ENCODE data around the gene FGF4. TPM values are rescaled to one million over a fixed set of nuclear protein-coding genes. Genes with fewer than 3 reads are reported as not detected.

The FGF4 gene
- total RNA-seq, 1 experiment from 2014 or later = not detected

- intact Hi-C loops (cut with micrococcal nuclease; ENCODE audit: unreplicated experiment) = no loop called here
- H3K27ac Mint-ChIP-seq (ENCODE audit: unreplicated experiment) = no peak overlapping the region
- H3K36me3 Mint-ChIP-seq (ENCODE audit: insufficient read depth, unreplicated experiment) = peaks cover 10% of the 10 kb centered on the region
- no peak for DNase-seq
- H3K4me3 Mint-ChIP-seq (ENCODE audit: low read depth, unreplicated experiment) = no peak overlapping the region
- CTCF ChIA-PET = no interaction called here
- no peaks in the 10 kb centered on the region for H3K9me3 Mint-ChIP-seq (ENCODE audit: low read depth, unreplicated experiment)
- BruUV-seq (replicated peaks) = no TSS peak
- H3K27me3 Mint-ChIP-seq (ENCODE audit: unreplicated experiment) = peaks cover 62% of the 10 kb centered on the region
- no peaks in the 10 kb centered on the region for H3K4me1 Mint-ChIP-seq (ENCODE audit: low read depth, unreplicated experiment)
- TF ChIP-seq, protein P1, sequence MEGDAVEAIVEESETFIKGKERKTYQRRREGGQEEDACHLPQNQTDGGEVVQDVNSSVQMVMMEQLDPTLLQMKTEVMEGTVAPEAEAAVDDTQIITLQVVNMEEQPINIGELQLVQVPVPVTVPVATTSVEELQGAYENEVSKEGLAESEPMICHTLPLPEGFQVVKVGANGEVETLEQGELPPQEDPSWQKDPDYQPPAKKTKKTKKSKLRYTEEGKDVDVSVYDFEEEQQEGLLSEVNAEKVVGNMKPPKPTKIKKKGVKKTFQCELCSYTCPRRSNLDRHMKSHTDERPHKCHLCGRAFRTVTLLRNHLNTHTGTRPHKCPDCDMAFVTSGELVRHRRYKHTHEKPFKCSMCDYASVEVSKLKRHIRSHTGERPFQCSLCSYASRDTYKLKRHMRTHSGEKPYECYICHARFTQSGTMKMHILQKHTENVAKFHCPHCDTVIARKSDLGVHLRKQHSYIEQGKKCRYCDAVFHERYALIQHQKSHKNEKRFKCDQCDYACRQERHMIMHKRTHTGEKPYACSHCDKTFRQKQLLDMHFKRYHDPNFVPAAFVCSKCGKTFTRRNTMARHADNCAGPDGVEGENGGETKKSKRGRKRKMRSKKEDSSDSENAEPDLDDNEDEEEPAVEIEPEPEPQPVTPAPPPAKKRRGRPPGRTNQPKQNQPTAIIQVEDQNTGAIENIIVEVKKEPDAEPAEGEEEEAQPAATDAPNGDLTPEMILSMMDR (IDR thresholded peaks at IDR 0.05; ENCODE audit: unreplicated experiment) = no peak
Observed at GRCh38 chr11:69750875-69751597, 24.1 kb downstream of the FGF4 start.

GRCh38 chr11:69750108-69750850 is 24.9 kb downstream of the FGF4 start:
- CTCF ChIA-PET = no interaction called here
- Mint-ChIP-seq H3K4me3 (ENCODE audit: low read depth, unreplicated experiment) (no peak overlapping the region), H3K36me3 (ENCODE audit: insufficient read depth, unreplicated experiment) (peaks cover 12% of the 10 kb centered on the region), H3K9me3 (ENCODE audit: low read depth, unreplicated experiment) (no peaks in the 10 kb centered on the region), H3K27ac (ENCODE audit: unreplicated experiment) (no peak overlapping the region), H3K4me1 (ENCODE audit: low read depth, unreplicated experiment) (no peaks in the 10 kb centered on the region), H3K27me3 (ENCODE audit: unreplicated experiment) (peaks cover 63% of the 10 kb centered on the region)
- intact Hi-C loops (cut with micrococcal nuclease; ENCODE audit: unreplicated experiment) = no loop called here
- BruUV-seq (replicated peaks) = no TSS peak
- TF ChIP-seq, protein P1 (IDR thresholded peaks at IDR 0.05; ENCODE audit: unreplicated experiment) = no peak
- DNase-seq = no peak

- Mint-ChIP-seq H3K9me3 (ENCODE audit: low read depth, unreplicated experiment) (no peaks in the 10 kb centered on the region), H3K36me3 (ENCODE audit: insufficient read depth, unreplicated experiment) (peaks cover 18% of the 10 kb centered on the region), H3K4me1 (ENCODE audit: low read depth, unreplicated experiment) (peaks cover 10% of the 10 kb centered on the region), H3K4me3 (ENCODE audit: low read depth, unreplicated experiment) (no peak overlapping the region), H3K27me3 (ENCODE audit: unreplicated experiment) (peaks cover 76% of the 10 kb centered on the region), H3K27ac (ENCODE audit: unreplicated experiment) (no peak overlapping the region)
- intact Hi-C loops (cut with micrococcal nuclease; ENCODE audit: unreplicated experiment) = no loop called here
- TF ChIP-seq, protein P1 (IDR thresholded peaks at IDR 0.05; ENCODE audit: unreplicated experiment) = no peak
- DNase-seq = no peak
- BruUV-seq (replicated peaks) = no TSS peak
- CTCF ChIA-PET = no interaction called here
Observed at GRCh38 chr11:69748637-69749036, 26.5 kb downstream of the FGF4 start.

GRCh38 chr11:69746752-69747742 is 28.1 kb downstream of the FGF4 start:
- TF ChIP-seq, protein P1 (IDR thresholded peaks at IDR 0.05; ENCODE audit: unreplicated experiment) = no peak
- H3K27ac Mint-ChIP-seq (ENCODE audit: unreplicated experiment) = no peak overlapping the region
- intact Hi-C loops (cut with micrococcal nuclease; ENCODE audit: unreplicated experiment) = no loop called here
- no peaks in the 10 kb centered on the region for H3K9me3 Mint-ChIP-seq (ENCODE audit: low read depth, unreplicated experiment)
- H3K4me1 Mint-ChIP-seq (ENCODE audit: low read depth, unreplicated experiment) = peaks cover 10% of the 10 kb centered on the region
- H3K4me3 Mint-ChIP-seq (ENCODE audit: low read depth, unreplicated experiment) = no peak overlapping the region
- peaks cover 78% of the 10 kb centered on the region for H3K27me3 Mint-ChIP-seq (ENCODE audit: unreplicated experiment)
- CTCF ChIA-PET = interaction anchor here (0.7 kb wide), 1 partner anchor 1757 kb away, joined by 6 read pairs; no protein-coding TSS in a partner anchor
- no peak for DNase-seq
- peaks cover 18% of the 10 kb centered on the region for H3K36me3 Mint-ChIP-seq (ENCODE audit: insufficient read depth, unreplicated experiment)
- no TSS peak for BruUV-seq (replicated peaks)
